Inflammatory macrophage treated with lipopolysaccharide for 1 hour (primary cell): Measurements from ENCODE around the gene BPIFB2.

Source experiments
- DNase-seq, 2 donors: peaks; one replicate each; pipeline ENCODE4 v3.0.0-alpha.2; 2020 to 2022

BPIFB2 gene

DNA sequence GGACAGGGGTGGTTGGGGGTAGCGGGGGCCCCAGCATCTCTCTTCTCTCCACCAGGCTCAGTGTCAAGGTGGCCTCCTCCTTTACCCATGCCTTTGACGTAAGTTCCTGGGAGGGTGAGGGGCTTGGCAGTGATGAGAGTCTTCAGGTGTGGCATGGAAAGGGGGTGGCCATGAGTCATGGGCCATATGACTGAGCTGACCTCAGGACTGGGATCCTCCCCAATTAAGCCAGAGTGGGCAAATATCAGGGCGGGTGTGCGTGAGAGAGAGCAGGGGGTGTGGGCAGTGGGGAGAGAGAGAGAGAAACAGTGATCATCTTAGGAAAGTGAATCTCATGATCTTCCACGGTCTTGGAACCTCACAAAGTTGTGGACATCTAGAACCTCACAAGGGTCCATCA lies 63.7 kb downstream of the BPIFB2 start:
- no peak for DNase-seq

DNA sequence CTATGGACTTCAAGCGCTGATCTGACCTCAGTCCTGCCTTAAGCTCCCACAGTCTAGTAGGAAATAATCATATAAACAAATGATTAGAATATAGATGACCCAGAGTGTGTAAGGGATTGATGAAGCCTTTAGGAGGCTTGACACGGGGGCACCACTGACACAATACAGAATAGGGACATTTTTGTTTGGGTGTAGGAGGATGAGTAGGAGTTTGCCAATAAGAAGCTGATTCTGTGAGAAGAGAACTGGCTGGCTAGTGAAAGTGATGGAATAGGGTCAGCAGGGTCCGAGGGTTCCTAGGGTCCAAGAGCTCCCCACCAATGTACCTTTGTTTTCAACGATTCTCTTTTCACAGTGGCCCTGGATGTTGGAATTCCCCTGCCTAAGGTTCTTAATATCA lies 64.9 kb downstream of the BPIFB2 start:
- DNase-seq, result no peak

GRCh38 chr20:33072813-33073212 lies 65.3 kb downstream of the BPIFB2 start:
- DNase-seq, result no peak
